ENCODE data around the gene FRMD8. TPM values are rescaled to one million over a fixed set of nuclear protein-coding genes. Genes with fewer than 3 reads are reported as not detected.
"Not testable (repeated sequence)": the region's sequence is repeated elsewhere in the genome, so short reads cannot be mapped to it uniquely, and the experiment has no call there.

FRMD8 gene
- total and polyA plus RNA-seq, 4 donors, result 16.8 to 39.5 (median 23.5) TPM

GRCh38 chr11:65446446-65447277, 60.2 kb downstream of the FRMD8 start:
- Histone ChIP-seq H3K27me3 (ENCODE audit: control insufficient read depth in 1 of 2, insufficient read depth in 2 of 2, low read length in 1 of 2) (no peaks in the 10 kb centered on the region), H3K36me3 (ENCODE audit: control insufficient read depth in 1 of 2, insufficient read depth in 2 of 2, low read length in 1 of 2) (peaks cover 1 to 4% of the 10 kb centered on the region in 2 donors), H3K4me1 (ENCODE audit: control insufficient read depth in 1 of 2, insufficient read depth in 2 of 2, low read length in 2 of 2) (no peaks in the 10 kb centered on the region), H3K4me3 (ENCODE audit: low read length in 2 of 2) (no peak overlapping the region), H3K27ac (ENCODE audit: low read depth in 1 of 2, low read length in 2 of 2) (peak overlapping the region in 1 of 2 donors; percentile 2), H3K9me3 (ENCODE audit: control insufficient read depth, low read length) (no peaks in the 10 kb centered on the region)
- intact Hi-C loops (cut with DNase I), result no loop called here
- 81 to 84% methylated on average over 11 of the region's 11 CpGs for WGBS, 2 donors
- ATAC-seq (ENCODE audit: low FRiP score) (peak; percentile 3), DNase-seq (peak; percentile 64 to 81)

GRCh38 chr11:65448074-65448417, 61.6 kb downstream of the FRMD8 start:
- H3K36me3 ChIP-seq (ENCODE audit: control insufficient read depth in 1 of 2, insufficient read depth in 2 of 2, low read length in 1 of 2), result peaks cover 1 to 4% of the 10 kb centered on the region in 2 donors
- 92 to 94% methylated on average over 2 of the region's 2 CpGs for WGBS, 2 donors
- H3K9me3 ChIP-seq (ENCODE audit: control insufficient read depth, low read length), result no peaks in the 10 kb centered on the region
- H3K4me3 ChIP-seq (ENCODE audit: low read length in 2 of 2), result no peak overlapping the region
- DNase-seq (no peak), ATAC-seq (ENCODE audit: low FRiP score) (no peak)
- no peaks in the 10 kb centered on the region for H3K4me1 ChIP-seq (ENCODE audit: control insufficient read depth in 1 of 2, insufficient read depth in 2 of 2, low read length in 2 of 2)
- intact Hi-C loops (cut with DNase I), result no loop called here
- H3K27me3 ChIP-seq (ENCODE audit: control insufficient read depth in 1 of 2, insufficient read depth in 2 of 2, low read length in 1 of 2), result no peaks in the 10 kb centered on the region
- H3K27ac ChIP-seq (ENCODE audit: low read depth in 1 of 2, low read length in 2 of 2), result no peak overlapping the region

GRCh38 chr11:65448418-65449105, 62.1 kb downstream of the FRMD8 start:
- peak in 1 of 2 donors; percentile 81 for DNase-seq
- H3K36me3 ChIP-seq (ENCODE audit: control insufficient read depth in 1 of 2, insufficient read depth in 2 of 2, low read length in 1 of 2), result peaks cover 1 to 4% of the 10 kb centered on the region in 2 donors

GRCh38 chr11:65451301-65451700, 64.9 kb downstream of the FRMD8 start:
- H3K9me3 ChIP-seq (ENCODE audit: control insufficient read depth, low read length); ATAC-seq (ENCODE audit: low FRiP score); H3K36me3 ChIP-seq (ENCODE audit: control insufficient read depth in 1 of 2, insufficient read depth in 2 of 2, low read length in 1 of 2); H3K27me3 ChIP-seq (ENCODE audit: control insufficient read depth in 1 of 2, insufficient read depth in 2 of 2, low read length in 1 of 2); intact Hi-C loops (cut with DNase I); H3K4me3 ChIP-seq (ENCODE audit: low read length in 2 of 2); DNase-seq; H3K4me1 ChIP-seq (ENCODE audit: control insufficient read depth in 1 of 2, insufficient read depth in 2 of 2, low read length in 2 of 2); H3K27ac ChIP-seq (ENCODE audit: low read depth in 1 of 2, low read length in 2 of 2): not testable (repeated sequence)
- 91 to 95% methylated on average over 8 to 29 of the region's 30 CpGs for WGBS, 2 donors

More at GRCh38 chr11:65448418-65449105, 62.1 kb downstream of the FRMD8 start:
- Histone ChIP-seq H3K9me3 (ENCODE audit: control insufficient read depth, low read length) (no peaks in the 10 kb centered on the region), H3K27me3 (ENCODE audit: control insufficient read depth in 1 of 2, insufficient read depth in 2 of 2, low read length in 1 of 2) (no peaks in the 10 kb centered on the region), H3K27ac (ENCODE audit: low read depth in 1 of 2, low read length in 2 of 2) (no peak overlapping the region), H3K4me1 (ENCODE audit: control insufficient read depth in 1 of 2, insufficient read depth in 2 of 2, low read length in 2 of 2) (no peaks in the 10 kb centered on the region), H3K4me3 (ENCODE audit: low read length in 2 of 2) (no peak overlapping the region)
- WGBS, 2 donors, result 71 to 82% methylated on average over 3 of the region's 3 CpGs
- intact Hi-C loops (cut with DNase I), result no loop called here
- ATAC-seq (ENCODE audit: low FRiP score), result peak; percentile 14

GRCh38 chr11:65452259-65452658, 65.8 kb downstream of the FRMD8 start:
- H3K27ac ChIP-seq (ENCODE audit: low read depth in 1 of 2, low read length in 2 of 2); ATAC-seq (ENCODE audit: low FRiP score); H3K4me3 ChIP-seq (ENCODE audit: low read length in 2 of 2); H3K27me3 ChIP-seq (ENCODE audit: control insufficient read depth in 1 of 2, insufficient read depth in 2 of 2, low read length in 1 of 2); H3K36me3 ChIP-seq (ENCODE audit: control insufficient read depth in 1 of 2, insufficient read depth in 2 of 2, low read length in 1 of 2); DNase-seq; H3K4me1 ChIP-seq (ENCODE audit: control insufficient read depth in 1 of 2, insufficient read depth in 2 of 2, low read length in 2 of 2); intact Hi-C loops (cut with DNase I); H3K9me3 ChIP-seq (ENCODE audit: control insufficient read depth, low read length): not testable (repeated sequence)
- 84 to 85% methylated on average over 3 of the region's 3 CpGs for whole genome bisulfite sequencing, 2 donors

- no peak for DNase-seq
- WGBS, 2 donors, result 75 to 76% methylated on average over 8 of the region's 8 CpGs
- H3K4me1 ChIP-seq (ENCODE audit: control insufficient read depth in 1 of 2, insufficient read depth in 2 of 2, low read length in 2 of 2), result no peaks in the 10 kb centered on the region
- H3K27ac ChIP-seq (ENCODE audit: low read depth in 1 of 2, low read length in 2 of 2), result peak overlapping the region in 1 of 2 donors; percentile 51
- no peaks in the 10 kb centered on the region for H3K27me3 ChIP-seq (ENCODE audit: control insufficient read depth in 1 of 2, insufficient read depth in 2 of 2, low read length in 1 of 2)
- no peak for ATAC-seq (ENCODE audit: low FRiP score)
- H3K4me3 ChIP-seq (ENCODE audit: low read length in 2 of 2), result no peak overlapping the region
- no peaks in the 10 kb centered on the region for H3K36me3 ChIP-seq (ENCODE audit: control insufficient read depth in 1 of 2, insufficient read depth in 2 of 2, low read length in 1 of 2)
- no peaks in the 10 kb centered on the region for H3K9me3 ChIP-seq (ENCODE audit: control insufficient read depth, low read length)
- intact Hi-C loops (cut with DNase I), result no loop called here
Measured at GRCh38 chr11:65452806-65453490, 66.5 kb downstream of the FRMD8 start.

GRCh38 chr11:65454311-65454695, 67.9 kb downstream of the FRMD8 start:
- 32 to 42% methylated on average over 10 of the region's 10 CpGs for WGBS, 2 donors
- Histone ChIP-seq H3K9me3 (ENCODE audit: control insufficient read depth, low read length) (no peaks in the 10 kb centered on the region), H3K27me3 (ENCODE audit: control insufficient read depth in 1 of 2, insufficient read depth in 2 of 2, low read length in 1 of 2) (no peaks in the 10 kb centered on the region), H3K36me3 (ENCODE audit: control insufficient read depth in 1 of 2, insufficient read depth in 2 of 2, low read length in 1 of 2) (no peaks in the 10 kb centered on the region), H3K27ac (ENCODE audit: low read depth in 1 of 2, low read length in 2 of 2) (peak overlapping the region in 1 of 2 donors; percentile 14), H3K4me3 (ENCODE audit: low read length in 2 of 2) (peak overlapping the region in 1 of 2 donors; percentile 15), H3K4me1 (ENCODE audit: control insufficient read depth in 1 of 2, insufficient read depth in 2 of 2, low read length in 2 of 2) (no peaks in the 10 kb centered on the region)
- DNase-seq (peak in 1 of 2 donors; percentile 77), ATAC-seq (ENCODE audit: low FRiP score) (peak; percentile 56)
- intact Hi-C loops (cut with DNase I), result no loop called here

- Histone ChIP-seq H3K36me3 (ENCODE audit: control insufficient read depth in 1 of 2, insufficient read depth in 2 of 2, low read length in 1 of 2) (no peaks in the 10 kb centered on the region), H3K9me3 (ENCODE audit: control insufficient read depth, low read length) (no peaks in the 10 kb centered on the region), H3K4me3 (ENCODE audit: low read length in 2 of 2) (peak overlapping the region; percentile 15 to 28), H3K4me1 (ENCODE audit: control insufficient read depth in 1 of 2, insufficient read depth in 2 of 2, low read length in 2 of 2) (no peaks in the 10 kb centered on the region), H3K27ac (ENCODE audit: low read depth in 1 of 2, low read length in 2 of 2) (peak overlapping the region in 1 of 2 donors; percentile 83), H3K27me3 (ENCODE audit: control insufficient read depth in 1 of 2, insufficient read depth in 2 of 2, low read length in 1 of 2) (no peaks in the 10 kb centered on the region)
- 1 to 2% methylated on average over 47 of the region's 47 CpGs for WGBS, 2 donors
- DNase-seq (peak; percentile 92 to 96), ATAC-seq (ENCODE audit: low FRiP score) (peak; percentile 95)
- intact Hi-C loops (cut with DNase I), result no loop called here
Measured at GRCh38 chr11:65454696-65455456, 68.4 kb downstream of the FRMD8 start.

All from aorta (tissue), 5 donors.